ENCODE results near the gene PHETA1.

DNA sequence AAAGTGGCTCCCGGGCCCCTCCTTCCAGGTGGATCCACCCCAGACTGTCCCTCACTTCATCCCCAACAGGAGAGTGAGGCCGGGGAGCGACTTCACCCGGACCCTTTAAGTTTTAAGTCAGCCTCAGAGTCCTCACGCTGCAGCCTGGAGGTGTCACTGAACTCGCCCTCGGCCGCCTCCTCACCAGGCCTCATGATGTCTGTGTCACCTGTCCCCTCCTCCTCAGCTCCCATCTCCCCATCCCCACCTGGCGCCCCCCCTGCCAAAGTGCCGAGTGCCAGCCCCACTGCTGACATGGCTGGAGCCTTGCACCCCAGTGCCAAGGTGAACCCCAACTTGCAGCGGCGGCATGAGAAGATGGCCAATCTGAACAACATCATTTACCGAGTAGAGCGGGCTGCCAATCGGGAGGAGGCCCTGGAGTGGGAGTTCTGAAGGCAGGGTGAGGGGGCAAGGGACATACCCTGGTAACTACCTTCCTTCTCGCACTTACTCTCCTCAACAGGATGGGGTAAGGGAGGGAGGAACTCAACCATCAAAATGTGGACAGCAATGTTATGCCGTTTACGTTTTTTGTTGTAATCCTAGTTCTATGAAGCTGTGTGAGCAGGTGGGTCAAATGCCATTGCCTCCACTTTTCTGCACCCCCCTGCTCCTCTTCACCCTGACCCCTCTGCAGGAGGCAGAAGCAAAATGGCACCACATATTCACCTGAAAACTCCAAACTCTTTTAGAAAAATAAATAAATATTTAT, 20.8 kb downstream of the PHETA1 start:
- TF ChIP-seq, protein P1, sequence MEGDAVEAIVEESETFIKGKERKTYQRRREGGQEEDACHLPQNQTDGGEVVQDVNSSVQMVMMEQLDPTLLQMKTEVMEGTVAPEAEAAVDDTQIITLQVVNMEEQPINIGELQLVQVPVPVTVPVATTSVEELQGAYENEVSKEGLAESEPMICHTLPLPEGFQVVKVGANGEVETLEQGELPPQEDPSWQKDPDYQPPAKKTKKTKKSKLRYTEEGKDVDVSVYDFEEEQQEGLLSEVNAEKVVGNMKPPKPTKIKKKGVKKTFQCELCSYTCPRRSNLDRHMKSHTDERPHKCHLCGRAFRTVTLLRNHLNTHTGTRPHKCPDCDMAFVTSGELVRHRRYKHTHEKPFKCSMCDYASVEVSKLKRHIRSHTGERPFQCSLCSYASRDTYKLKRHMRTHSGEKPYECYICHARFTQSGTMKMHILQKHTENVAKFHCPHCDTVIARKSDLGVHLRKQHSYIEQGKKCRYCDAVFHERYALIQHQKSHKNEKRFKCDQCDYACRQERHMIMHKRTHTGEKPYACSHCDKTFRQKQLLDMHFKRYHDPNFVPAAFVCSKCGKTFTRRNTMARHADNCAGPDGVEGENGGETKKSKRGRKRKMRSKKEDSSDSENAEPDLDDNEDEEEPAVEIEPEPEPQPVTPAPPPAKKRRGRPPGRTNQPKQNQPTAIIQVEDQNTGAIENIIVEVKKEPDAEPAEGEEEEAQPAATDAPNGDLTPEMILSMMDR (IDR thresholded peaks at IDR 0.05; ENCODE audit: insufficient read depth, low read depth, low read length), result no peak
- no peak for TF ChIP-seq EZH2 (IDR thresholded peaks at IDR 0.05; ENCODE audit: insufficient read depth, low read length)
